Stimulated activated CD4-positive, alpha-beta T cell treated with anti-CD3 and anti-CD28 coated beads, Interleukin-2, amount 100 ng/mL, for 24 hours (primary cell): ENCODE data around the gene SLC50A1.
A peak's percentile ranks its signal among the peaks of the same experiment; 100 is the strongest.
"Not testable (repeated sequence)": the region's sequence is repeated elsewhere in the genome, so short reads cannot be mapped to it uniquely, and the experiment has no call there.

ENCODE experiments used
- DNase-seq, 2 donors: peaks; one replicate each; pipeline ENCODE4 v3.0.0-alpha.2; 2020

The SLC50A1 gene

GRCh38 chr1:155117610-155118009, 18.0 kb upstream of the SLC50A1 start:
- no peak for DNase-seq

GRCh38 chr1:155118090-155118489, 17.6 kb upstream of the SLC50A1 start:
- DNase-seq, result not testable (repeated sequence)

GRCh38 chr1:155120253-155120652, 15.4 kb upstream of the SLC50A1 start:
- DNase-seq, result no peak

GRCh38 chr1:155121249-155121648, 14.4 kb upstream of the SLC50A1 start:
- DNase-seq, result no peak

DNA sequence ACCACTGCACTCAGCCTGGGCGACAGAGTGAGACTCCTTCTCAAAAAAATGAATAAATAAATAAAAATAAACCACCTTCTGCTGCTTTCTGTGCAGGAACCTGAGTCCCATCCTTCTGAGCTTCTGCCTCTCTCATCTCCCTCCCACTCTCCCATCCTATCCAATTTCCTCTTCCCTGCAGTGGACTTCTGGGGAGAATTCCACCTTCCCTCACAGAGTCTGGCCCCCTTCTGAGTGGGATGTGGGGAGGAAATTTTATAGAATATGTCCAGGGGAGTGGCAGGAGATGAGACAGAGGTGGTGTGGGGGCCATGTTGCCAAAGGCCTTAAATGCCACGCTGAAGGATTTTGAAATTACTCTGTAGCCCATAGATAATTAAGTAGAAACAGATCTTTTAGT, 13.3 kb upstream of the SLC50A1 start:
- no peak for DNase-seq

DNA sequence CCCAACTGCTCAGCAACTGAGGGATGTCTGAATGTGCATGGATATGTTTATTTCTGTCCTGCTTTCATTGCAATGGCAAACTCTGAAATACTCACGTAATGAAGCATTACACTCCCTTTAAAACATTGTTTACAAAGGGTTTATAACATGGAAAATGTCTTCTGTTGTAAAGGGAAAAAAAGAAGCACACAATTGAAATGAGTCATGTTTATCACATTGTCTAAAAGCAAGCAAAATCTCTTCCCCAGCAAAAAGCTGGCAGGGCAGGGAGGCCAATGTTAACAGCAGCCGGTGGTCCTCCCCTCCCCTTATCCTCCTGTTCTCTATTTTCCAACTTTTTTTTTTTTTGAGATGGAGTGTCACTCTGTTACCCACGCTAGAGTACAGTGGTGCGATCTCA, 11.9 kb upstream of the SLC50A1 start:
- DNase-seq, result no peak

DNA sequence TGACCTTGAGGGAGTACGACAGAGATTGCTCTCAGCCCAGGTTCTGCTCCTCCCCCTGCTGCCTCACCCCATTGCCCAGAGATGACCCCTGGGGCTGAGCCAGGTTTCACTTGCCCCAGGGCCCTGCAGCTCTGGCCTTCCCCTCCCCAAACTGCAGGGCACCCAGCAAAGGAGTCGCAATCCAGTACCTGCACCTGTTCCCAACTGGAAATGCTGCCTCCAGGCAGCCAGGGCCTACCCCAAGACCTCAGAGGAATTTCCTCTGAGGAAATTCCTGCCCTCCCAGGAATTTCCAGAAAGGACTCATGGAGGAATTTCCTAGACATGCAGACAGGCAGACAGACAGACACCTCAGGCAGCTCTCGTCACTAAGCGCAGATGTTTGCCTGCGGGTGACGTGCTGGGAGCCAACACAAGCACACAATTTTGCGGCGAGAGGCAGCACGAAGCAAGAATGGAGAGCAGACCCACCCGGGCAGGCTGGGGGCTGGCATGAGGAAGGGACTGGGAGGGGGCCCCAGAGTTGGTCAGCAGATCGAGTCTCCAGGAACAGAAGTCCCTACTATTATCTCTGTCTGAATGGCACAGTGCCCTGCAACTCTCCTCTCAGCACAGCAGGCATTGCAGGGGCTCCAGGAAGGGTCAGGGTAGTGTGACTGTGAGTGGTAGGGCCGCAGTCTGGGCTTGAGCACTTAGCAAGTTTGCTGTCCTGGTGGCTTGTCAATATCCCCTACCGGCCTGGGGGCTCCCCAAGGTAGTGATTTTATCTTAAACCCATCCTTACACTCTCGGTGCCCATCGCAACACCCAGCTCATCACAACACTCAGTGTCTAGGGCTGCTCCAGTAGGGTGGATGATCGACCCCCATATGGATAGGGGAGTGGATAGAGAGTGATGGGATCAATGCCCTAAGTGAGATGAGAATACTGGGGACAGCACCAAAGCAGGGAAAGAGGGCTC, 10.9 kb upstream of the SLC50A1 start:
- no peak for DNase-seq

- no peak for DNase-seq
Observed at GRCh38 chr1:155125511-155125945, 10.1 kb upstream of the SLC50A1 start.

DNA sequence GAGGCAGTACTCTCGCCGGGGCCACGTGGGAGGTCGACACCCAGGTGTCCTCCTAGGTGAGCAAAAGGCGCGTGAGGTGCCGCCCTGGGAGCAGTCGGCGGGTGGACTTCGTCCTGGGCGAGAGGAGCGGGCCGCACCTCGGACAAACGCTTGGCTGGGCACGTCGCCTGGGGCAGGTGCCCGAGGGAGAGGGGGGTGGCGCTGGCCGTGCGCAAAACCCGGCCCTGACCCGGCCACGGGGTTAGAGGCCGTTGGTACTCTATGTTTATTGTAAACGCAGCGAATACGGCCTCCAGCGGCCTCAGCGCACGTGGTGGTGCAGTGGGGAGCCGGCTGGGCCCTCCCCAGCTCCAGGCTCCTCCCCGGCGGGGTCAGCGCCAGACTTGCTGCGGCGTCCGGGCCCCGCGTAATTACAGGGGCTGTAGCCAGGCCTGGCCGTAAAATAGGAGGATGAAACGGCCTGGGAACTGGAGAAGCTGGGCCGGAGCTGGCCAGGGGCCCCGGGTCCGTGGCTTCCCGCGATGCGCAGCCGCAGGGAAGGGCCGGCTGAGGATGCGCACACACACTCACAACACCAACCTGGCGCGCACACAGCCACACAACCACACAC, 9.6 kb upstream of the SLC50A1 start:
- DNase-seq, result no peak

GRCh38 chr1:155126556-155127104, 9.0 kb upstream of the SLC50A1 start:
- DNase-seq, result peak; percentile 36 to 38

GRCh38 chr1:155127105-155127966, 8.3 kb upstream of the SLC50A1 start, which contains the start of gene EFNA1:
Gene EFNA1, plus strand, starts transcription at chr1:155127876. Its CDS starts 102 bp downstream, at chr1:155127978.
- peak; percentile 42 to 59 for DNase-seq

GRCh38 chr1:155127967-155128754, 7.5 kb upstream of the SLC50A1 start:
- DNase-seq, result no peak

- no peak for DNase-seq
Observed at GRCh38 chr1:155128755-155129473, 6.7 kb upstream of the SLC50A1 start.

DNA sequence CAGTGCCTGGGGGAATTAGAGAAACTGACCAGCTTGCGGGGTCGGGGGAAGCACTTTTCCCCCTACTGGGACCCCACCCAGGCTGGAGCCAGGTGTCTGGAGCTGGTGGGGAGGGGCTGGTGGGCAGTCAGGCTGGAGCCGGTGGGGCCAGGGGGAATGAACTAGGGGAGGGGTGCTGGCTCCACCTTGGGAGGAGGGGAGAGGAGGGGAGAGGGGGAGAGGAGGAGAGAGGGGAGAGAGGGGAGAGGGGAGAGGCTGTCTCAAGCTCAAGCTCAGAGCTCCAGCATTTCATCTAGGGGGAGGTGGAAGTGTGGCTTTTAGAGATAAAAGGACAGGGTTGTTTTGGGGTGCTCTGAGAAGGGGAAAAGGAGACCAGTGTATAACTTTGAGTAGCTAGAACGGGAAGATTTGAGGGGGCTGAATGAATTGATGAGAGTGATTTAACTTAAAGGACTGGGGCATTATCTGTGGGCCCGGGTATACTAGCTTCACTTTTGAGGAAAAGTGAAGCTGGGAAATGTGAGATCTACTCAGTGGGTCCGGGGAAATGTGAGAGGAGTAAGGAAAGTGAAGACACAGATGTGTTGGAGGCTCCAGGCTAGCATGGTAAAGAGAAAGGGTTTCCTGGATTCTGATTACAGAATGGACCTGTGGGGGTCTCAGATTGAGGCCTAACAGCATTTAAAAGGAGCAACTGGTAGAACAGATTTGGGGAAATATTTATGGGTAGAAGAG, 5.2 kb upstream of the SLC50A1 start:
- no peak for DNase-seq

- DNase-seq, result no peak
Observed at GRCh38 chr1:155131285-155131684, 4.4 kb upstream of the SLC50A1 start.

- DNase-seq, result no peak
Observed at GRCh38 chr1:155131856-155132255, 3.8 kb upstream of the SLC50A1 start.

- DNase-seq, result no peak
Observed at GRCh38 chr1:155133799-155134281, 1.8 kb upstream of the SLC50A1 start.

DNA sequence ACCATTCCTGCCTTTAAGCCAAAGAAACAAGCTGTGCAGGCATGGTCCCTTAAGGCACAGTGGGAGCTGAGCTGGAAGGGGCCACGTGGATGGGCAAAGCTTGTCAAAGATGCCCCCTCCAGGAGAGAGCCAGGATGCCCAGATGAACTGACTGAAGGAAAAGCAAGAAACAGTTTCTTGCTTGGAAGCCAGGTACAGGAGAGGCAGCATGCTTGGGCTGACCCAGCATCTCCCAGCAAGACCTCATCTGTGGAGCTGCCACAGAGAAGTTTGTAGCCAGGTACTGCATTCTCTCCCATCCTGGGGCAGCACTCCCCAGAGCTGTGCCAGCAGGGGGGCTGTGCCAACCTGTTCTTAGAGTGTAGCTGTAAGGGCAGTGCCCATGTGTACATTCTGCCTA, 1.3 kb upstream of the SLC50A1 start:
- DNase-seq, result no peak

GRCh38 chr1:155134880-155135414, 705 bp upstream of the SLC50A1 start:
- peak; percentile 81 to 88 for DNase-seq

GRCh38 chr1:155136748-155137147, 1.1 kb downstream of the SLC50A1 start:
- DNase-seq, result no peak
